ENCODE measurements around the gene MAML2. TPM values are rescaled to one million over a fixed set of nuclear protein-coding genes. Genes with fewer than 3 reads are reported as not detected.

The MAML2 gene
- total RNA-seq, 1 experiment from 2014 or later = 2.7 TPM

DNA sequence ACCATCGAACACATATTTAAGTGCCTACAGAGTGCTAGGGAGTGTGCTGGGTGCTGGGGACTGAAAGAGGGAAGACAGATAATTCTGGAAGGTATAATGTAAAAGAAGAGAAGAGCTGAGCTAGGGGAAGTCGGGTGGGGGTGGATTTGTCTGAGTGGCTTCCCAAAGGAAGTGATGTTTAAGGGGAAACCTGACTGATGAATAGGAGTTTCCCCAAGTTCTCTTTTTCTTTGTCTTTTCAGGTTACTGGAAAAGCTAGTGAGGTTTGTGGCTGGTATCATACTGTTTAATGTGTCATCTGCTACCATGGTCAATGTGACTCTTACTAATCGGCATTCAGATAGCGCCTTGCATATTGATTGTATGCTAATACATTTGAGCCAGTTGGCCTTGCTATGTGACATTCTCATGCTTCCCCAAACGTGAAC is 267.4 kb downstream of the MAML2 start:
- Histone ChIP-seq H3K27ac (ENCODE audit: insufficient read length, low read depth, low read length) (no peak overlapping the region), H2BK20ac (ENCODE audit: low read depth, low read length, poor library complexity, severe bottlenecking) (no peak overlapping the region), H4K20me1 (ENCODE audit: control insufficient read depth, insufficient read depth, insufficient read length) (no peaks in the 10 kb centered on the region), H3K18ac (ENCODE audit: insufficient read length, low read depth, low read length) (no peak overlapping the region), H3K14ac (ENCODE audit: insufficient read depth, low read length) (no peak overlapping the region), H2AK5ac (ENCODE audit: insufficient read length, low read length) (no peak overlapping the region), H3K79me1 (ENCODE audit: insufficient read depth, low read depth, low read length, poor library complexity, severe bottlenecking) (no peaks in the 10 kb centered on the region), H3K23me2 (ENCODE audit: insufficient read length, low read depth, low read length, poor library complexity, severe bottlenecking) (no peaks in the 10 kb centered on the region), H3K79me2 (ENCODE audit: insufficient read depth, low read length) (no peaks in the 10 kb centered on the region), H3K27me3 (ENCODE audit: insufficient read depth, low read length) (no peaks in the 10 kb centered on the region), H3K56ac (ENCODE audit: insufficient read length, low read depth, low read length) (no peak overlapping the region), H2AFZ (ENCODE audit: low read length) (no peak overlapping the region), H3K9me3 (ENCODE audit: control insufficient read depth, low read depth, low read length) (no peaks in the 10 kb centered on the region), H2BK15ac (ENCODE audit: low read depth, low read length) (no peak overlapping the region), H3T11ph (ENCODE audit: low read length) (no peak overlapping the region), H4K5ac (ENCODE audit: insufficient read length, low read depth, low read length) (no peak overlapping the region), H3K4ac (ENCODE audit: low read depth, low read length) (no peak overlapping the region), H2BK120ac (ENCODE audit: low read depth, low read length, poor library complexity, severe bottlenecking) (no peak overlapping the region), H3K9ac (ENCODE audit: extremely low read depth, insufficient read length, low read length) (no peak overlapping the region), H3K4me2 (ENCODE audit: insufficient read depth, insufficient read length, low read length) (no peak overlapping the region), H3K4me1 (ENCODE audit: insufficient read depth, low read length) (peaks cover 5% of the 10 kb centered on the region; the same call in 1 of the 2 replicates), H4K8ac (replicated peaks; ENCODE audit: insufficient read length, low read depth, low read length) (no peak overlapping the region), H4K91ac (ENCODE audit: insufficient read length, low read depth, low read length) (no peak overlapping the region), H2BK12ac (ENCODE audit: insufficient read length, low read depth, low read length) (no peak overlapping the region), H2BK5ac (ENCODE audit: insufficient read length, low read length) (no peak overlapping the region), H3K23ac (ENCODE audit: insufficient read length, low read depth, low read length) (no peak overlapping the region)
- Mint-ChIP-seq H3K27ac (no peak overlapping the region; a peak in 1 of 7 replicates), H3K9me3 (no peaks in the 10 kb centered on the region), H3K27me3 (ENCODE audit: low read depth) (no peaks in the 10 kb centered on the region), H3K4me1 (peaks cover 12 to 20% of the 10 kb centered on the region in 2 experiments), H3K36me3 (ENCODE audit: insufficient read depth in 1 of 3, low read depth in 3 of 3) (no peaks in the 10 kb centered on the region; a peak in 2 of 7 replicates), H3K4me3 (no peak overlapping the region)
- TF ChIP-seq CTCF (conservative IDR thresholded peaks at IDR 0.05) = no peak
- no CpG with 5 or more reads among the region's 5 CpGs for WGBS (ENCODE audit: extremely low coverage, insufficient read length, low lambda C conversion rate)
- DNase-seq = no peak
